Left lung (tissue), 10 donors: ENCODE data around the gene GORAB. TPM values are rescaled to one million over a fixed set of nuclear protein-coding genes. Genes with fewer than 3 reads are reported as not detected.

Experiments used
- ATAC-seq: fragments of 200-7000 bp; cut with Tn5 transposase; one replicate; pipeline ENCODE4 v1.9.1; 2020; ENCODE audit warnings: moderate library complexity
- DNase-seq, 4 donors: peaks; one replicate each; pipeline ENCODE4 v3.0.0-alpha.2; 2013 to 2020
- H3K27ac ChIP-seq, 2 donors: fragments of 200-600 bp; sonication (generic) in 1 of 2; one replicate each; pipeline versions ENCODE4 v1.5.0 to v1.8.0; 2020 to 2021
- H3K27me3 ChIP-seq, 2 donors: fragments of 200-600 bp; sonication (generic) in 1 of 2; one replicate each; pipeline versions ENCODE4 v1.5.0 to v1.8.0; 2020 to 2021
- H3K36me3 ChIP-seq, 2 donors: fragments of 200-600 bp; sonication (generic) in 1 of 2; one replicate each; pipeline versions ENCODE4 v1.5.0 to v1.8.0; 2020 to 2021
- H3K4me1 ChIP-seq, 2 donors: fragments of 200-600 bp; one replicate each; pipeline ENCODE4 v1.8.0; 2021
- H3K4me3 ChIP-seq, 2 donors: fragments of 200-600 bp; sonication (generic) in 1 of 2; one replicate each; pipeline versions ENCODE4 v1.5.0 to v1.8.0; 2020 to 2021; ENCODE audit warnings: mild to moderate bottlenecking in 1 of 2
- H3K9me3 ChIP-seq, 2 donors: fragments of 200-600 bp; sonication (generic) in 1 of 2; one replicate each; pipeline versions ENCODE4 v1.5.0 to v1.8.0; 2020 to 2021
- CTCF ChIP-seq, 2 donors: fragments of 200-600 bp; sonication (generic) in 1 of 2; IDR thresholded peaks; one replicate each; pipeline versions ENCODE4 v1.5.0 to v1.8.0; 2021; ENCODE audit warnings: antibody characterized with exemption in 2 of 2
- intact Hi-C, 2 donors: fragments of 100-400 bp; cut with DNase I; formaldehyde crosslinking; loops; one replicate each; pipeline versions ENCODE4 v1.11.2 to v1.14.2; 2022
- polyA plus RNA-seq, 6 donors: library from polyadenylated mRNA; unstranded; fragments of 120-200 nt; gene quantifications; one replicate each; pipeline ENCODE4 v1.2.1, GENCODE V29; 2013; ENCODE audit not compliant: insufficient read length in 6 of 6
- total RNA-seq, 2 donors: library from RNA; stranded (reverse); fragmentation: NEBNext Ultra II Directional; extraction: Animal tissue kit (Norgen Biotek cat#: 25700); gene quantifications; one replicate each; pipeline ENCODE4 v1.2.1, GENCODE V29; 2021
- donor health status: DM: no; HTN: yes; CAD: no.
- donor health status: DM: no; HTN: no; CAD: no.

Gene GORAB
- total and polyA plus RNA-seq, 8 donors: 11.1 to 29.1 (median 24.1) TPM

GRCh38 chr1:170593173-170594011 is 61.4 kb downstream of the GORAB start:
- ATAC-seq (no peak), DNase-seq (no peak)
- H3K4me3 ChIP-seq: no peak overlapping the region
- no peak overlapping the region for H3K27ac ChIP-seq
- TF ChIP-seq CTCF (IDR thresholded peaks at IDR 0.05): no peak
- no peaks in the 10 kb centered on the region for H3K36me3 ChIP-seq
- peaks cover 0 to 4% of the 10 kb centered on the region in 2 donors for H3K27me3 ChIP-seq
- H3K9me3 ChIP-seq: peaks cover 0 to 16% of the 10 kb centered on the region in 2 donors
- H3K4me1 ChIP-seq: no peaks in the 10 kb centered on the region
- intact Hi-C loops: no loop called here

GRCh38 chr1:170594066-170594626 is 62.2 kb downstream of the GORAB start:
- Histone ChIP-seq H3K36me3 (no peaks in the 10 kb centered on the region), H3K4me3 (no peak overlapping the region), H3K4me1 (no peaks in the 10 kb centered on the region), H3K9me3 (peaks cover 0 to 16% of the 10 kb centered on the region in 2 donors), H3K27me3 (peaks cover 0 to 4% of the 10 kb centered on the region in 2 donors), H3K27ac (no peak overlapping the region)
- no peak for ATAC-seq
- TF ChIP-seq CTCF (IDR thresholded peaks at IDR 0.05): no peak
- intact Hi-C loops: no loop called here
- DNase-seq: no peak

GRCh38 chr1:170596701-170597100 is 64.7 kb downstream of the GORAB start:
- no peak overlapping the region for H3K27ac ChIP-seq
- H3K4me3 ChIP-seq: no peak overlapping the region
- ATAC-seq (no peak), DNase-seq (no peak)
- no peaks in the 10 kb centered on the region for H3K27me3 ChIP-seq
- no peak for TF ChIP-seq CTCF (IDR thresholded peaks at IDR 0.05)
- H3K36me3 ChIP-seq: no peaks in the 10 kb centered on the region
- intact Hi-C loops: no loop called here
- no peaks in the 10 kb centered on the region for H3K4me1 ChIP-seq
- H3K9me3 ChIP-seq: peaks cover 0 to 25% of the 10 kb centered on the region in 2 donors

- intact Hi-C loops: no loop called here
- Histone ChIP-seq H3K36me3 (no peaks in the 10 kb centered on the region), H3K4me3 (no peak overlapping the region), H3K4me1 (no peaks in the 10 kb centered on the region), H3K27ac (no peak overlapping the region), H3K27me3 (no peaks in the 10 kb centered on the region), H3K9me3 (peaks cover 0 to 32% of the 10 kb centered on the region in 2 donors)
- ATAC-seq (no peak), DNase-seq (no peak)
- no peak for TF ChIP-seq CTCF (IDR thresholded peaks at IDR 0.05)
These were observed 66.7 kb downstream of the GORAB start for GRCh38 chr1:170598618-170599017.

- ATAC-seq (no peak), DNase-seq (no peak)
- Histone ChIP-seq H3K4me1 (no peaks in the 10 kb centered on the region), H3K27me3 (no peaks in the 10 kb centered on the region), H3K27ac (no peak overlapping the region), H3K36me3 (no peaks in the 10 kb centered on the region), H3K9me3 (peaks cover 0 to 32% of the 10 kb centered on the region in 2 donors), H3K4me3 (no peak overlapping the region)
- intact Hi-C loops: no loop called here
- no peak for TF ChIP-seq CTCF (IDR thresholded peaks at IDR 0.05)
These were observed 67.1 kb downstream of the GORAB start for GRCh38 chr1:170599033-170599432.
